ENCODE measurements around the gene RADX.

DNA sequence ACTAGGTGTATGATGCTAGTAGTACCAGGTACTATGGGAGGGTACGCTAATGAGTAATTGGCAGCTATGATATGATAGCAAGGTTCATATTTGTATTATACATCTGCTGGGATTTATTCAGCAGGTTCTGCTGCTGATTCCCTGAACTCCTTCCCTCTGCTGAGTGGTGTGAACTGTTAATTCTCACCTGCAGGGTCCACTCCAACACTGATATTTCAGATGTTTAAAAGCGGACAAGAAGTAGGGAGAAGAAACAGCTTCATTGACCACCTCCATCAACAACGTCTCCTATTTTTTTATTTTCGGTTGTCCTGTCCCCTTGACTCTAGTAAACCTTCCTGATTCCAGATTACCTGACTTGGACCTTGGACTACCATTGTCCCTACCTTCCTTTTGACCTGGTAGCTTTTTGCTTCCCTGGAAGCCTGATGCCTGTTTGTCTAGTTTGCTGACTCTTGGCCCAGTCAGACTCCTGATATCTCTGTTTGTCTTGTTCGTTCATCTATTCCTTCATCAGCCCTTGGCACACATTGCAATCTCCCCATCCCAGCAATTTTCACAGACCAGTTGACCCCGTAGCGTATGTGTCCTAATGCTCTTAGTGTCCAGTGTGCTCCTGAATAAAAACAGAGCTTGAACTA lies 80.8 kb downstream of the RADX start:
- TF ChIP-seq, protein P1, sequence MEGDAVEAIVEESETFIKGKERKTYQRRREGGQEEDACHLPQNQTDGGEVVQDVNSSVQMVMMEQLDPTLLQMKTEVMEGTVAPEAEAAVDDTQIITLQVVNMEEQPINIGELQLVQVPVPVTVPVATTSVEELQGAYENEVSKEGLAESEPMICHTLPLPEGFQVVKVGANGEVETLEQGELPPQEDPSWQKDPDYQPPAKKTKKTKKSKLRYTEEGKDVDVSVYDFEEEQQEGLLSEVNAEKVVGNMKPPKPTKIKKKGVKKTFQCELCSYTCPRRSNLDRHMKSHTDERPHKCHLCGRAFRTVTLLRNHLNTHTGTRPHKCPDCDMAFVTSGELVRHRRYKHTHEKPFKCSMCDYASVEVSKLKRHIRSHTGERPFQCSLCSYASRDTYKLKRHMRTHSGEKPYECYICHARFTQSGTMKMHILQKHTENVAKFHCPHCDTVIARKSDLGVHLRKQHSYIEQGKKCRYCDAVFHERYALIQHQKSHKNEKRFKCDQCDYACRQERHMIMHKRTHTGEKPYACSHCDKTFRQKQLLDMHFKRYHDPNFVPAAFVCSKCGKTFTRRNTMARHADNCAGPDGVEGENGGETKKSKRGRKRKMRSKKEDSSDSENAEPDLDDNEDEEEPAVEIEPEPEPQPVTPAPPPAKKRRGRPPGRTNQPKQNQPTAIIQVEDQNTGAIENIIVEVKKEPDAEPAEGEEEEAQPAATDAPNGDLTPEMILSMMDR (conservative IDR thresholded peaks at IDR 0.05): no peak
- TF ChIP-seq ZFX (IDR thresholded peaks at IDR 0.05): no peak

All from C4-2B (cell line).